CD8-positive, alpha-beta memory T cell (primary cell): ENCODE data around the gene NCAM1. TPM values are rescaled to one million over a fixed set of nuclear protein-coding genes. Genes with fewer than 3 reads are reported as not detected.

Experiments
- CTCF ChIA-PET: fragments of 350-600 bp; sonication (Branson Sonifier 250); formaldehyde crosslinking; loops from one replicate; lab custom pipeline; 2021; ENCODE audit warnings: antibody characterized with exemption; lab: Charles Lee
- POLR2A ChIA-PET: fragments of 350-600 bp; sonication (Branson Sonifier 250); formaldehyde crosslinking; loops from one replicate; lab custom pipeline; 2021; ENCODE audit warnings: antibody characterized with exemption; lab: Charles Lee
- DNase-seq, 5 donors: peaks; one replicate each; pipeline versions ENCODE4 v3.0.0 to v3.0.0-alpha.2; 2020 to 2022; ENCODE audit warnings: mixed read lengths in 1 of 5
- H3K27ac ChIP-seq: one replicate; pipeline ENCODE4 v1.7.0; 2013; ENCODE audit warnings: low read depth, mild to moderate bottlenecking, low read length, moderate library complexity
- H3K27me3 ChIP-seq: 2 replicates; pipeline ENCODE4 v1.7.0; 2013; ENCODE audit warnings: low read length, mild to moderate bottlenecking; ENCODE audit not compliant: insufficient read depth, poor library complexity, severe bottlenecking
- H3K36me3 ChIP-seq: 2 replicates; pipeline ENCODE4 v1.7.0; 2013; ENCODE audit warnings: mild to moderate bottlenecking, low read length, moderate library complexity; ENCODE audit not compliant: insufficient read depth
- H3K4me1 ChIP-seq: 2 replicates; pipeline ENCODE4 v1.7.0; 2013; ENCODE audit warnings: mild to moderate bottlenecking, low read length, moderate library complexity; ENCODE audit not compliant: insufficient read depth
- H3K4me3 ChIP-seq: 2 replicates; pipeline ENCODE4 v1.7.0; 2013; ENCODE audit warnings: mild to moderate bottlenecking, low read length
- H3K9me3 ChIP-seq: 2 replicates; pipeline ENCODE4 v1.7.0; 2013; ENCODE audit warnings: mild to moderate bottlenecking, low read length
- H3K27ac Mint-ChIP-seq, 8 donors: one replicate each; pipeline ENCODE4 v1.8.0; 2020 to 2021; ENCODE audit warnings: mixed read lengths in 8 of 8, mild to moderate bottlenecking in 6 of 8, inconsistent platforms in 3 of 8, moderate library complexity in 3 of 8
- H3K27me3 Mint-ChIP-seq, 2 donors: one replicate each; pipeline ENCODE4 v1.8.0; 2020 to 2021; ENCODE audit warnings: mixed read lengths in 2 of 2, mild to moderate bottlenecking in 1 of 2, moderate library complexity in 1 of 2
- H3K36me3 Mint-ChIP-seq, 3 donors: one replicate each; pipeline ENCODE4 v1.8.0; 2020 to 2021; ENCODE audit warnings: mixed read lengths in 3 of 3, inconsistent platforms in 1 of 3, mild to moderate bottlenecking in 1 of 3
- H3K4me1 Mint-ChIP-seq, 3 donors: one replicate each; pipeline ENCODE4 v1.8.0; 2020 to 2021; ENCODE audit warnings: mixed read lengths in 3 of 3, inconsistent platforms in 1 of 3, mild to moderate bottlenecking in 1 of 3
- H3K4me3 Mint-ChIP-seq, 7 donors: one replicate each; pipeline ENCODE4 v1.8.0; 2020 to 2021; ENCODE audit warnings: mixed read lengths in 7 of 7, mild to moderate bottlenecking in 6 of 7, moderate library complexity in 4 of 7, inconsistent platforms in 2 of 7
- H3K9me3 Mint-ChIP-seq, 5 donors: one replicate each; pipeline ENCODE4 v1.8.0; 2020 to 2022; ENCODE audit warnings: mixed read lengths in 5 of 5, mild to moderate bottlenecking in 3 of 5, moderate library complexity in 2 of 5, inconsistent platforms in 1 of 5
- polyA plus RNA-seq: library from polyadenylated mRNA; unstranded; fragments of 300-500 nt; fragmentation: Illumina TruSeq; gene quantifications from one replicate; pipeline ENCODE4 v1.2.3, GENCODE V29; 2021
- total RNA-seq, 2 experiments: library from RNA; stranded (reverse); gene quantifications; one replicate each; pipeline ENCODE4 v1.2.3, GENCODE V29; 2021

The NCAM1 gene
- total and polyA plus RNA-seq, 3 experiments from 2014 or later, result 0.16 to 1.7 TPM; not detected in 1

GRCh38 chr11:113274713-113275582 lies 313.7 kb downstream of the NCAM1 start:
- H3K4me3 Mint-ChIP-seq, result no peak overlapping the region
- H3K4me3 ChIP-seq, result no peak overlapping the region
- H3K9me3 Mint-ChIP-seq, result no peaks in the 10 kb centered on the region
- no peaks in the 10 kb centered on the region for H3K36me3 ChIP-seq
- DNase-seq, result no peak
- CTCF ChIA-PET, result no interaction called here
- no peaks in the 10 kb centered on the region for H3K4me1 Mint-ChIP-seq
- H3K27me3 ChIP-seq, result no peaks in the 10 kb centered on the region
- POLR2A ChIA-PET, result no interaction called here
- peaks cover 2 to 16% of the 10 kb centered on the region in 2 donors for H3K27me3 Mint-ChIP-seq
- no peaks in the 10 kb centered on the region for H3K4me1 ChIP-seq
- H3K27ac ChIP-seq, result no peak overlapping the region
- H3K9me3 ChIP-seq, result no peaks in the 10 kb centered on the region
- peak overlapping the region in 1 of 8 donors; percentile 58 for H3K27ac Mint-ChIP-seq
- no peaks in the 10 kb centered on the region for H3K36me3 Mint-ChIP-seq

GRCh38 chr11:113275602-113276001 lies 314.4 kb downstream of the NCAM1 start:
- no peaks in the 10 kb centered on the region for H3K27me3 ChIP-seq
- H3K36me3 ChIP-seq, result no peaks in the 10 kb centered on the region
- POLR2A ChIA-PET, result no interaction called here
- no peaks in the 10 kb centered on the region for H3K9me3 ChIP-seq
- no peaks in the 10 kb centered on the region for H3K4me1 ChIP-seq
- H3K36me3 Mint-ChIP-seq, result no peaks in the 10 kb centered on the region
- H3K27ac Mint-ChIP-seq, result no peak overlapping the region
- H3K27me3 Mint-ChIP-seq, result peaks cover 2 to 15% of the 10 kb centered on the region in 2 donors
- no peak overlapping the region for H3K4me3 Mint-ChIP-seq
- CTCF ChIA-PET, result interaction anchor here (0.6 kb wide), 1 partner anchor 13 kb away, joined by 3 read pairs; no protein-coding TSS in a partner anchor
- no peak overlapping the region for H3K27ac ChIP-seq
- no peaks in the 10 kb centered on the region for H3K4me1 Mint-ChIP-seq
- no peak overlapping the region for H3K4me3 ChIP-seq
- no peaks in the 10 kb centered on the region for H3K9me3 Mint-ChIP-seq
- DNase-seq, result no peak

GRCh38 chr11:113276466-113276865 lies 315.2 kb downstream of the NCAM1 start:
- H3K4me3 ChIP-seq, result no peak overlapping the region
- H3K36me3 Mint-ChIP-seq, result no peaks in the 10 kb centered on the region
- no peaks in the 10 kb centered on the region for H3K4me1 ChIP-seq
- peaks cover 2 to 10% of the 10 kb centered on the region in 2 donors for H3K27me3 Mint-ChIP-seq
- H3K27ac ChIP-seq, result no peak overlapping the region
- DNase-seq, result no peak
- H3K27me3 ChIP-seq, result no peaks in the 10 kb centered on the region
- H3K27ac Mint-ChIP-seq, result no peak overlapping the region
- ChIA-PET CTCF (no interaction called here), POLR2A (no interaction called here)
- H3K9me3 ChIP-seq, result no peaks in the 10 kb centered on the region
- no peaks in the 10 kb centered on the region for H3K9me3 Mint-ChIP-seq
- H3K4me1 Mint-ChIP-seq, result no peaks in the 10 kb centered on the region
- H3K36me3 ChIP-seq, result no peaks in the 10 kb centered on the region
- no peak overlapping the region for H3K4me3 Mint-ChIP-seq

- H3K4me3 Mint-ChIP-seq, result no peak overlapping the region
- CTCF ChIA-PET, result interaction anchor here (0.7 kb wide), 1 partner anchor 12 kb away, joined by 4 read pairs; no protein-coding TSS in a partner anchor
These were observed 316.7 kb downstream of the NCAM1 start for GRCh38 chr11:113277907-113278306.

GRCh38 chr11:113278481-113278880 lies 317.3 kb downstream of the NCAM1 start:
- Mint-ChIP-seq H3K27me3 (peaks cover 0 to 2% of the 10 kb centered on the region in 2 donors), H3K4me3 (no peak overlapping the region), H3K9me3 (no peaks in the 10 kb centered on the region), H3K36me3 (no peaks in the 10 kb centered on the region), H3K27ac (no peak overlapping the region), H3K4me1 (no peaks in the 10 kb centered on the region)
- H3K27ac ChIP-seq, result no peak overlapping the region
- H3K27me3 ChIP-seq, result no peaks in the 10 kb centered on the region
- no peaks in the 10 kb centered on the region for H3K4me1 ChIP-seq
- DNase-seq, result no peak
- no peak overlapping the region for H3K4me3 ChIP-seq
- CTCF ChIA-PET, result interaction anchor here (0.7 kb wide), 1 partner anchor 12 kb away, joined by 4 read pairs; no protein-coding TSS in a partner anchor
- POLR2A ChIA-PET, result no interaction called here
- no peaks in the 10 kb centered on the region for H3K36me3 ChIP-seq
- no peaks in the 10 kb centered on the region for H3K9me3 ChIP-seq

More at GRCh38 chr11:113277907-113278306, 316.7 kb downstream of the NCAM1 start:
- Histone ChIP-seq H3K4me1 (no peaks in the 10 kb centered on the region), H3K27me3 (no peaks in the 10 kb centered on the region), H3K36me3 (no peaks in the 10 kb centered on the region), H3K27ac (no peak overlapping the region), H3K9me3 (no peaks in the 10 kb centered on the region), H3K4me3 (no peak overlapping the region)
- Mint-ChIP-seq H3K27me3 (peaks cover 1 to 2% of the 10 kb centered on the region in 2 donors), H3K4me1 (no peaks in the 10 kb centered on the region), H3K9me3 (no peaks in the 10 kb centered on the region), H3K36me3 (no peaks in the 10 kb centered on the region), H3K27ac (no peak overlapping the region)
- DNase-seq, result no peak
- POLR2A ChIA-PET, result no interaction called here

- H3K27me3 Mint-ChIP-seq, result peaks cover 0 to 2% of the 10 kb centered on the region in 2 donors
These were observed 317.7 kb downstream of the NCAM1 start for GRCh38 chr11:113278925-113279324.

GRCh38 chr11:113279591-113279990 lies 318.4 kb downstream of the NCAM1 start:
- Mint-ChIP-seq H3K4me1 (no peaks in the 10 kb centered on the region), H3K4me3 (no peak overlapping the region), H3K9me3 (no peaks in the 10 kb centered on the region), H3K27ac (no peak overlapping the region), H3K27me3 (peaks cover 0 to 2% of the 10 kb centered on the region in 2 donors), H3K36me3 (no peaks in the 10 kb centered on the region)
- ChIA-PET POLR2A (no interaction called here), CTCF (no interaction called here)
- Histone ChIP-seq H3K27me3 (no peaks in the 10 kb centered on the region), H3K27ac (no peak overlapping the region), H3K4me3 (no peak overlapping the region), H3K4me1 (no peaks in the 10 kb centered on the region), H3K36me3 (no peaks in the 10 kb centered on the region), H3K9me3 (no peaks in the 10 kb centered on the region)
- DNase-seq, result no peak

More at GRCh38 chr11:113278925-113279324, 317.7 kb downstream of the NCAM1 start:
- H3K27ac ChIP-seq, result no peak overlapping the region
- ChIA-PET POLR2A (no interaction called here), CTCF (interaction anchor here (0.7 kb wide), 1 partner anchor 11 kb away, joined by 4 read pairs; no protein-coding TSS in a partner anchor)
- Mint-ChIP-seq H3K4me3 (no peak overlapping the region), H3K9me3 (no peaks in the 10 kb centered on the region), H3K27ac (no peak overlapping the region), H3K36me3 (no peaks in the 10 kb centered on the region), H3K4me1 (no peaks in the 10 kb centered on the region)
- no peaks in the 10 kb centered on the region for H3K9me3 ChIP-seq
- DNase-seq, result no peak
- H3K4me3 ChIP-seq, result no peak overlapping the region
- no peaks in the 10 kb centered on the region for H3K36me3 ChIP-seq
- H3K27me3 ChIP-seq, result no peaks in the 10 kb centered on the region
- no peaks in the 10 kb centered on the region for H3K4me1 ChIP-seq

GRCh38 chr11:113281052-113281725 lies 320.0 kb downstream of the NCAM1 start:
- no peaks in the 10 kb centered on the region for H3K9me3 ChIP-seq
- ChIA-PET POLR2A (no interaction called here), CTCF (no interaction called here)
- no peaks in the 10 kb centered on the region for H3K4me1 ChIP-seq
- Mint-ChIP-seq H3K9me3 (no peaks in the 10 kb centered on the region), H3K27ac (no peak overlapping the region), H3K27me3 (peaks cover 0 to 1% of the 10 kb centered on the region in 2 donors), H3K4me3 (no peak overlapping the region), H3K36me3 (no peaks in the 10 kb centered on the region), H3K4me1 (no peaks in the 10 kb centered on the region)
- no peaks in the 10 kb centered on the region for H3K36me3 ChIP-seq
- no peak for DNase-seq
- H3K27me3 ChIP-seq, result no peaks in the 10 kb centered on the region
- H3K27ac ChIP-seq, result no peak overlapping the region
- no peak overlapping the region for H3K4me3 ChIP-seq
